Panc1 (cell line): Measurements from ENCODE around the gene SLC46A2. TPM values are rescaled to one million over a fixed set of nuclear protein-coding genes. Genes with fewer than 3 reads are reported as not detected.

Experiments
- ATAC-seq: fragments of 200-7000 bp; cut with Tn5 transposase; 2 replicates; pipeline ENCODE4 v1.9.1; 2020; ENCODE audit warnings: mild to moderate bottlenecking, moderate library complexity
- BruUV-seq: library from RNA; stranded (reverse); fragments of 400-500 nt; replicated peaks from 2 replicates; lab custom pipeline; 2021; lab: Mats Ljungman, UMichigan
- CTCF ChIA-PET: fragments of 300-600 bp; sonication (Branson Sonifier 250); formaldehyde crosslinking; loops from one replicate; lab custom pipeline; 2022; ENCODE audit warnings: antibody characterized with exemption; lab: Charles Lee
- POLR2A ChIA-PET: fragments of 300-600 bp; sonication (Branson Sonifier 250); formaldehyde crosslinking; loops from one replicate; lab custom pipeline; 2022; ENCODE audit warnings: antibody characterized with exemption; lab: Charles Lee
- DNase-seq: peaks from one replicate; pipeline ENCODE4 v3.0.0-alpha.2; 2010; ENCODE audit warnings: low read depth, low spot score
- H3K27ac ChIP-seq: 2 replicates; pipeline ENCODE4 v1.5.1; 2011; ENCODE audit warnings: mild to moderate bottlenecking, low read length, inconsistent platforms
- H3K27me3 ChIP-seq: fragments of 200-500 bp; sonication (Bioruptor generic); 2 replicates; pipeline ENCODE4 v1.6.0; 2014; ENCODE audit warnings: low read length, inconsistent platforms; ENCODE audit not compliant: control insufficient read depth, insufficient read depth
- H3K36me3 ChIP-seq: fragments of 200-500 bp; sonication (Bioruptor generic); 2 replicates; pipeline ENCODE4 v1.5.1; 2014; ENCODE audit warnings: inconsistent platforms, mild to moderate bottlenecking, low read length, moderate library complexity; ENCODE audit not compliant: control insufficient read depth, insufficient read depth
- H3K4me1 ChIP-seq: 2 replicates; pipeline ENCODE4 v1.5.1; 2011; ENCODE audit warnings: inconsistent platforms, mild to moderate bottlenecking, low read length, moderate library complexity; ENCODE audit not compliant: control insufficient read depth, insufficient read depth
- H3K4me3 ChIP-seq, 2 experiments: 2 replicates each; pipeline ENCODE4 v1.5.1; 2011 to 2012; ENCODE audit warnings: low read depth in 2 of 2, low read length in 2 of 2, mild to moderate bottlenecking in 2 of 2, inconsistent platforms in 1 of 2, moderate library complexity in 1 of 2
- H3K9me3 ChIP-seq: fragments of 200-500 bp; sonication (Bioruptor generic); 2 replicates; pipeline ENCODE4 v1.5.1; 2014; ENCODE audit warnings: low read depth, mild to moderate bottlenecking, inconsistent platforms, low read length, moderate library complexity; ENCODE audit not compliant: control insufficient read depth, insufficient read depth
- POLR2AphosphoS5 ChIP-seq: IDR thresholded peaks from 2 replicates; pipeline ENCODE4 v1.6.1; 2012; ENCODE audit warnings: mild to moderate bottlenecking, low read depth, low read length, moderate library complexity
- REST ChIP-seq, 2 experiments: IDR thresholded peaks; 2 replicates each; pipeline ENCODE4 v1.6.1; 2011 to 2012; ENCODE audit warnings: low read depth in 2 of 2, control low read depth in 1 of 2, low read length in 1 of 2, mild to moderate bottlenecking in 1 of 2, moderate library complexity in 1 of 2; ENCODE audit not compliant: insufficient read depth in 1 of 2
- SIN3A ChIP-seq: IDR thresholded peaks from 2 replicates; pipeline ENCODE4 v1.6.1; 2012; ENCODE audit warnings: low read depth, mild to moderate bottlenecking, low read length, moderate library complexity, borderline replicate concordance; ENCODE audit not compliant: insufficient read depth
- TCF7L2 ChIP-seq: IDR thresholded peaks from 2 replicates; pipeline ENCODE4 v1.6.1; 2011; ENCODE audit warnings: mild to moderate bottlenecking, low read depth, low read length, inconsistent platforms
- in situ Hi-C: cut with HindIII; loops from 2 replicates; pipeline ENCODE4 v1.10.0; 2016; ENCODE audit warnings: low sequenced_read_pairs, low pct_unique_long_range_greater_than_20kb
- intact Hi-C: fragments of 100-400 bp; cut with micrococcal nuclease; formaldehyde crosslinking; loops from one replicate; pipeline ENCODE4 v1.10.0; 2022; ENCODE audit not compliant: unreplicated experiment
- total RNA-seq: library from RNA; stranded (reverse); gene quantifications from one replicate; pipeline ENCODE4 v1.2.1, GENCODE V29; 2021; ENCODE audit not compliant: unreplicated experiment
- TF ChIP-seq, protein P1 (sequence below): fragments of 450-650 bp; IDR thresholded peaks from 2 replicates; pipeline ENCODE4 v1.5.1; 2017; ENCODE audit warnings: mild to moderate bottlenecking

Gene SLC46A2
- total RNA-seq, 1 experiment from 2014 or later, result not detected

DNA sequence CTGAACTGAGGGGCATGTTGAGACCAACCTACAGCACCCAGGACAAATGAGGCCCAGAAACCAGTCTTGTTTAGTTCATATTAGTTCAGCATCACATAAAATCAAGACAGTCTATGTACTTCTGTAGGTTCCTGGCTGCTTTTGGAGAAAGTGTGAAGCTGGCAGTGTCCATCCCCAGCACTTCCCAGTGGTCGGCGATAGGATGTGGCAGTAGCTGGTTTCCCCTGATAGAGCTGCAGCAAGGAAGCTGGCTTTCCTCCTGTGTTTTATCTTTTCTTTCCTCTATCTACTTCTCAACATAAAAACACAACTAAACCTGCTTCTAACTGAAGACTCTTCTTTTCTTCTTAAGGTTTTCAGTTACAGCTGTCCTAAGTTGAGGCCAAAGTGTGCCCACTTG, 43.0 kb upstream of the SLC46A2 start:
- ATAC-seq (no peak), DNase-seq (no peak)
- TF ChIP-seq POLR2AphosphoS5, result no peak
- no peak for TF ChIP-seq REST (IDR thresholded peaks at IDR 0.05; ENCODE audit: insufficient read depth in 1 of 2, low read depth in 2 of 2, low read length in 1 of 2)
- TF ChIP-seq, protein P1, sequence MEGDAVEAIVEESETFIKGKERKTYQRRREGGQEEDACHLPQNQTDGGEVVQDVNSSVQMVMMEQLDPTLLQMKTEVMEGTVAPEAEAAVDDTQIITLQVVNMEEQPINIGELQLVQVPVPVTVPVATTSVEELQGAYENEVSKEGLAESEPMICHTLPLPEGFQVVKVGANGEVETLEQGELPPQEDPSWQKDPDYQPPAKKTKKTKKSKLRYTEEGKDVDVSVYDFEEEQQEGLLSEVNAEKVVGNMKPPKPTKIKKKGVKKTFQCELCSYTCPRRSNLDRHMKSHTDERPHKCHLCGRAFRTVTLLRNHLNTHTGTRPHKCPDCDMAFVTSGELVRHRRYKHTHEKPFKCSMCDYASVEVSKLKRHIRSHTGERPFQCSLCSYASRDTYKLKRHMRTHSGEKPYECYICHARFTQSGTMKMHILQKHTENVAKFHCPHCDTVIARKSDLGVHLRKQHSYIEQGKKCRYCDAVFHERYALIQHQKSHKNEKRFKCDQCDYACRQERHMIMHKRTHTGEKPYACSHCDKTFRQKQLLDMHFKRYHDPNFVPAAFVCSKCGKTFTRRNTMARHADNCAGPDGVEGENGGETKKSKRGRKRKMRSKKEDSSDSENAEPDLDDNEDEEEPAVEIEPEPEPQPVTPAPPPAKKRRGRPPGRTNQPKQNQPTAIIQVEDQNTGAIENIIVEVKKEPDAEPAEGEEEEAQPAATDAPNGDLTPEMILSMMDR, result no peak
- no peak for TF ChIP-seq SIN3A
- TF ChIP-seq TCF7L2, result no peak
- ChIA-PET POLR2A (no interaction called here), CTCF (no interaction called here)
- Histone ChIP-seq H3K9me3 (no peaks in the 10 kb centered on the region), H3K4me3 (no peak overlapping the region), H3K27ac (no peak overlapping the region), H3K27me3 (peaks cover 2% of the 10 kb centered on the region; the same call in 1 of the 2 replicates), H3K4me1 (no peaks in the 10 kb centered on the region), H3K36me3 (no peaks in the 10 kb centered on the region)
- intact Hi-C loops (no loop called here), in situ Hi-C loops (no loop called here)
- BruUV-seq, result no TSS peak

- Histone ChIP-seq H3K9me3 (no peaks in the 10 kb centered on the region), H3K27me3 (no peaks in the 10 kb centered on the region; the same call in 1 of the 2 replicates), H3K36me3 (no peaks in the 10 kb centered on the region), H3K27ac (no peak overlapping the region), H3K4me3 (no peak overlapping the region), H3K4me1 (no peaks in the 10 kb centered on the region)
- no TSS peak for BruUV-seq
- intact Hi-C loops (loop anchor here (5.0 kb wide), 1 partner anchor 187 kb away; no protein-coding TSS in a partner anchor), in situ Hi-C loops (no loop called here)
- CTCF ChIA-PET, result interaction anchor here (0.7 kb wide), 1 partner anchor 232 kb away, joined by 5 read pairs; no protein-coding TSS in a partner anchor
- POLR2A ChIA-PET, result no interaction called here
- TF ChIP-seq, protein P1, result peak; percentile 67
- no peak for TF ChIP-seq POLR2AphosphoS5
- no peak for TF ChIP-seq SIN3A
- no peak for TF ChIP-seq REST (IDR thresholded peaks at IDR 0.05; ENCODE audit: insufficient read depth in 1 of 2, low read depth in 2 of 2, low read length in 1 of 2)
- DNase-seq (no peak), ATAC-seq (peak; percentile 75)
These were observed 34.5 kb upstream of the SLC46A2 start for GRCh38 chr9:112925058-112925641.
